ENCODE results near the gene SLC22A24. TPM values are rescaled to one million over a fixed set of nuclear protein-coding genes. Genes with fewer than 3 reads are reported as not detected.
"Not testable (repeated sequence)": the region's sequence is repeated elsewhere in the genome, so short reads cannot be mapped to it uniquely, and the experiment has no call there.

Gene SLC22A24
- not detected in 2 replicates for total RNA-seq (2014; rRNA removed; shearing (Covaris generic))

- no peak for DNase-seq (ENCODE audit: low spot score)
Measured at GRCh38 chr11:63144121-63144520, at the start of gene SLC22A24. SLC22A24 (minus strand) TSS chr11:63144221; CDS start chr11:63143779, 442 bp downstream.

GRCh38 chr11:63180536-63180935 is 36.5 kb upstream of the SLC22A24 start:
- DNase-seq (ENCODE audit: low spot score): no peak

- no peak for DNase-seq (ENCODE audit: low spot score)
Measured at GRCh38 chr11:63179432-63180041, 35.5 kb upstream of the SLC22A24 start.

GRCh38 chr11:63177872-63178271 is 33.9 kb upstream of the SLC22A24 start:
- no peak for DNase-seq (ENCODE audit: low spot score)

- no peak for DNase-seq (ENCODE audit: low spot score)
Measured at GRCh38 chr11:63165706-63166310, 21.8 kb upstream of the SLC22A24 start.

GRCh38 chr11:63155794-63156193 is 11.8 kb upstream of the SLC22A24 start:
- DNase-seq (ENCODE audit: low spot score): no peak

GRCh38 chr11:63146581-63146980 is 2.6 kb upstream of the SLC22A24 start:
- no peak for DNase-seq (ENCODE audit: low spot score)

GRCh38 chr11:63142459-63142858 is 1.6 kb downstream of the SLC22A24 start:
- no peak for DNase-seq (ENCODE audit: low spot score)

GRCh38 chr11:63132985-63133775 is 10.8 kb downstream of the SLC22A24 start:
- no peak for DNase-seq (ENCODE audit: low spot score)

- no peak for DNase-seq (ENCODE audit: low spot score)
Measured at GRCh38 chr11:63099555-63099954, 44.5 kb downstream of the SLC22A24 start.

- DNase-seq (ENCODE audit: low spot score): no peak
Measured at GRCh38 chr11:63080682-63081081, 63.3 kb downstream of the SLC22A24 start.

GRCh38 chr11:63046203-63046602 is 97.8 kb downstream of the SLC22A24 start:
- not testable (repeated sequence) for DNase-seq (ENCODE audit: low spot score)

GRCh38 chr11:63042596-63042995 is 101.4 kb downstream of the SLC22A24 start:
- DNase-seq (ENCODE audit: low spot score): no peak

GRCh38 chr11:63032457-63032856 is 111.6 kb downstream of the SLC22A24 start:
- no peak for DNase-seq (ENCODE audit: low spot score)

Other genes with a start within 250 kb of the SLC22A24 start
- 0.18 TPM in 1 of 2 replicates, not detected in the other for gene CHRM1, start 222.9 kb downstream of the SLC22A24 start, total RNA-seq (2014; rRNA removed; shearing (Covaris generic))
- gene SLC22A6, start 159.3 kb downstream of the SLC22A24 start, total RNA-seq (2014; rRNA removed; shearing (Covaris generic)): not detected in 2 replicates
- gene SLC22A8, start 128.4 kb downstream of the SLC22A24 start, total RNA-seq (2014; rRNA removed; shearing (Covaris generic)): not detected in 2 replicates
- gene SLC22A25, start 99.4 kb upstream of the SLC22A24 start, total RNA-seq (2014; rRNA removed; shearing (Covaris generic)): not detected in 2 replicates
- gene SLC22A9, start 225.6 kb upstream of the SLC22A24 start, total RNA-seq (2014; rRNA removed; shearing (Covaris generic)): 0.18 and 0.43 TPM in 2 replicates